ENCODE results near the gene TAF7L.
"Not testable (repeated sequence)": the region's sequence is repeated elsewhere in the genome, so short reads cannot be mapped to it uniquely, and the experiment has no call there.

Gene TAF7L, protein sequence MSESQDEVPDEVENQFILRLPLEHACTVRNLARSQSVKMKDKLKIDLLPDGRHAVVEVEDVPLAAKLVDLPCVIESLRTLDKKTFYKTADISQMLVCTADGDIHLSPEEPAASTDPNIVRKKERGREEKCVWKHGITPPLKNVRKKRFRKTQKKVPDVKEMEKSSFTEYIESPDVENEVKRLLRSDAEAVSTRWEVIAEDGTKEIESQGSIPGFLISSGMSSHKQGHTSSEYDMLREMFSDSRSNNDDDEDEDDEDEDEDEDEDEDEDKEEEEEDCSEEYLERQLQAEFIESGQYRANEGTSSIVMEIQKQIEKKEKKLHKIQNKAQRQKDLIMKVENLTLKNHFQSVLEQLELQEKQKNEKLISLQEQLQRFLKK

DNA sequence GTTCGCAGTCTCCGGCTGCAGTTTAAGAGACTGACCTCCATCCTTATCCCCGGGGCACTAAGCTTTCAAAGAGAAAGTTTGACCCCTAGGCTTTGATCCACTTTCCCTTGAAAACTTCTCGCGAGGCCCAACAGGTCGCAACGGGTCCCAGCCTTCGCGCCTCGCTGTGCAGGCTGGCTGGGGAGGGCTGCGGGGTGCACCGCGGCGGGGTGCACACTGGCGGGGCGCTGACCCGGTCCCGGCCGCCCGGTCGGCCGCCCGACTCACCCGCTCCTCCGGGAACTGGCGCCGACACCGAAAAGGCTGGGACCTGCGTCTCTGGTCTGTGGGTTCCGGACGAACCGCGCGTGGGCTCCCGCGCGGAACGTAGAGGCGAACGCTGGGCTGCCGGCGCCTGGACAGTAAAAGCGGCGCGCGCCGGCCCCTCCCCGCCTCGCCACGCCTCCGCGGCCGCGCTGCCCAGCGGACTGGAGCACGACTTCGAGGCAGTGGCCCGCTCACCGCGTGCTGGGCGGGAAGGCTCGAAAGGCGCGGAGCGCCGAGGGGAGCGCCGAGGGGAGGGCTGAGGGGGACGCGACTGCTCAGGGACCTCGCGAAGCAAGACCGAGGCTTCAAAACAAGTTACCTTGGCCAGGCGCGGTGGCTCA lies at the start of gene TAF7L:
Gene TAF7L (minus strand): TSS at position 378 of the 647 bp plus-strand sequence. CDS start 3,791 bp downstream, outside the sequence.
- no peak for DNase-seq (ENCODE audit: low read depth in 2 of 2)

DNA sequence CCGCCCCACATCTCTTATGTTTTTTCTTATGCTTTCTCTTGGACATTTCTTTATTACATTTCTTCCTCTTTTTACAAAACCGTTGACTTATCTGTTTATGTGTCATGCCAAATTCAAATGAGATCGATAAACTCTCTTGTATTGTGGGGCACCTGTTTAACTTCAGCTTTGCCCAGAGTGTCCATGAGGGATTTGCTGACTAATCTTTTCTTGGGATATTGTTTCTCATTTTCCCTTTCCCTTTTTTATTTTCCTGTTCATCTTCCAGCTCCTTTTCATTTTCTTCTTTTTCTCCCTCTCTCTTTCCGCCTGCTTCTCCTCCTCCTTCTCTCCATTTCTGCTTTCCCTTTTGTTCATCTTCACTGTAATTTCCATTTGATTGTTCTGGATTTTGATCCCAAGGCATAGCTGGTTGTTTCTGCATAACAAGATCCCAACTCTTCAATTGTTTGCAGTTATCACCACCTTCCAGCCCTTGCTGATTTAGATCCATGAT lies 46.7 kb upstream of the TAF7L start:
- no peak for DNase-seq (ENCODE audit: low read depth in 2 of 2)

DNA sequence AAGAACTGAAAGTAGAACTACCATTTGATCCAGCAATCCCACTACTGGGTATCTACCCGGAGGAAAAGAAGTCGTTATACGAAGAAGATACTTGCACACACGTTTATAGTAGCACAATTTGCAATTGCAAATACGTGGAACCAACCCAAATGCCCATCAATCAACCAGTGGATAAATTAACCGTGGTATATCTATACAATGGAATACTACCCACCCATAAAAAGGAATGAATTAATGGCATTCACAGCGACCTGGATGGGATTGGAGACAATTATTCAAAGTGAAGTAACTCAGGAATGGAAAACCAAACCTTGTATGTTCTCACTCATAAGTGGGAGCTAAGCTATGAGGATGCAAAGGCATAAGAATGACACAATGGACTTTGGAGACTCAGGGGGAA lies 43.2 kb upstream of the TAF7L start:
- DNase-seq (ENCODE audit: low read depth in 2 of 2), result not testable (repeated sequence)

DNA sequence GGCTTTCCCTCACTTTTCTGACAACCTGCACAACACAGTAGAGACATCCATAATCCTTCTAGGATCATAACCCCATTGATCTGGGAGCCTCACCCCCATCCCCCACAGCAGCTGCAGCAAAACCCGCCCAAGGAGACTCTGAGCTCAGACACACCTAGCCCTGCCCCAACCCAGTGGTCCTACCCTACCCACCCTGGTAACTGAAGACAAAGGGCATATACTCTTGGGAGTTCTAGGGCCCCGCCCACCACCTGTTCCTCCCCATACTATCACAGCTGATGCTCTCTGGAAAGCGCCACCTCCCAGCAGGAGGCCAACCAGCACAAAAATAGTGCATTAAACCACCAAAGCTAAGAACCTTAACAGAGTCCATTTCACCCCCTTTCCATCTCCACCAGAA lies 35.5 kb upstream of the TAF7L start:
- DNase-seq (ENCODE audit: low read depth in 2 of 2), result not testable (repeated sequence)

DNA sequence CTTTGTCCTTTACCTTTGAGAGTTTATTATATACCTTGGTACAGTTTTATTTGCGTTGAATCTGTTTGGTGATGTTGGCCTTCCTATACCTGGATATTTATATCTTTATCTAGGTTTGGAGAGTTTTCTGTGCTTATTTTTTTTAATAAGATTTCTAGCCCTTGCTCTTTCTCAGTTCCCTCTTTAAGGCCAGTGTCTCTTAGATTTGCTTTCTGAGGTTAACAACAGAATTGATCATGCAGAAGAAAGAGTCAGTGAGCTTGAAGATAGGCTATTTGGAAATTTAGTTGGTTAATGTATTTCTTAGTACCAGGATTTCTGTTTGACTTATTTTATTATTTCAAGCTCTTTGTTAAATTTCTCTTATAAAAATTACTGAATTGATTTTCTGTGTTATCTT lies 12.7 kb upstream of the TAF7L start:
- no peak for DNase-seq (ENCODE audit: low read depth in 2 of 2)

DNA sequence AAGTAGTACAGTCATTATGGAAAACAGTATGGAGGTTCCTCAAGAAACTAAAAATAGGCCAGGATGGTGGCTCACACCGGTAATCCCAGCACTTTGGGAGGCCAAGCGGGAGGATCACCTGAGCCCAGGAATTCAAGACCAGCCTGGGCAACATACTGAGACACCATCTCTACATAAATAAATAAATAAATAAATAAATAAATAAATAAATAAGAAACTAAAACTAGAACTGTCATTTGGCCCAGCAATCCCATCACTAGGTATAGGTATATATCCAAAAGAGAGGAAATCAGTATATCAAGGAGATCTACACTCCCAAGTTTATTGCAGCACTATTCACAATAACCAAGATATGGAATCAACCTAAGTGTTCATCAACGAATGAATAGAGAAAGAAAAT lies 4.5 kb upstream of the TAF7L start:
- not testable (repeated sequence) for DNase-seq (ENCODE audit: low read depth in 2 of 2)

DNA sequence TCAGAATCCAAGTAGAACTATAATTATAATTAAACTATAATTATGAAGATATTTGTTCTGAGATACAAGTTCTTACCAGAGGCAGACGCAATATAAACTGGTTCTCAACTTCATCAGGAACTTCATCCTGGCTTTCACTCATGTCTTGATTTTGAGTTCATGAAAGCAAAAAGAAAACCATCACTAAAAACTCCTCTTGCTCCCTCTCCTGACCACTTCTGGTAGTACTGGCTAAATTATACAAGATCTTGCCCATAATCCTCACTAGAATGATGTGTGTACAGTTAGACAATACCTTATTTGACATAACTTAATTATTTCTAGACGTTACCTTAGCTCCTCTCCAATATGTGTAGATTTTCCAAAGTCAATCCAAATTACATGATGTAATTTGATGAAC lies 3.7 kb downstream of the TAF7L start:
- no peak for DNase-seq (ENCODE audit: low read depth in 2 of 2)

DNA sequence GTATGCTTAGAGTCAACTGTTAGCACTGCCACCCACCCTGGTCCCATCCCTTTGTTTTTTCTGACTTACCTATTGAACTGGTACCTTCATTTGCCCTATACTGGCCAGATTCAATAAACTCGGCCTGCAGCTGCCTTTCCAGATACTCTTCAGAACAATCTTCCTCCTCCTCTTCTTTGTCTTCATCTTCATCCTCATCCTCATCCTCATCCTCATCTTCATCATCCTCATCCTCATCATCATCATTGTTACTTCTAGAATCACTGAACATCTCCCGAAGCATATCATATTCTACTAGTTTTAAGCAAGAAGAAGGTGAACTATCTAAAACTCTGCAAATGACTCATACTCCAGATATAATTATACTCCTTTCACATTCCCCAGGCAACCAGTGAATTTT lies 14.9 kb downstream of the TAF7L start:
- DNase-seq (ENCODE audit: low read depth in 2 of 2), result no peak

DNA sequence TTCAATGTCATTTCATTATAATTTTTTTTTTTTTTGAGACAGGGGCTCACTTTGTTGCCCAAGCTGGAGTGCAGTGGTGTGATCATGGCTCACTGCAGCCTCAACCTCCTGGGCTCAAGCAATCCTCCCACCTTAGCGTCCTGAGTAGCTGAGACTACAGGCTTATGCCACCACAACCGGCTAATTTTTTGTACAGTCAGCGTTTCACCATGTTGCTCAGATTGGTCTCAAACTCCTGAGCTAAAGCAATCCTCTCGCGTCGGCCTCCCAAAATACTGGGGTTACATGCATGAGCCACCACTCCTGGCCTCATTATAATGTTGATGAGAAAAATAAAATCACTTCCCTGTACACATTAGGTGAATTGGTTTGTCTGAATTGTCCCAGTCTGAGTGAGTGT lies 16.9 kb downstream of the TAF7L start:
- no peak for DNase-seq (ENCODE audit: low read depth in 2 of 2)

DNA sequence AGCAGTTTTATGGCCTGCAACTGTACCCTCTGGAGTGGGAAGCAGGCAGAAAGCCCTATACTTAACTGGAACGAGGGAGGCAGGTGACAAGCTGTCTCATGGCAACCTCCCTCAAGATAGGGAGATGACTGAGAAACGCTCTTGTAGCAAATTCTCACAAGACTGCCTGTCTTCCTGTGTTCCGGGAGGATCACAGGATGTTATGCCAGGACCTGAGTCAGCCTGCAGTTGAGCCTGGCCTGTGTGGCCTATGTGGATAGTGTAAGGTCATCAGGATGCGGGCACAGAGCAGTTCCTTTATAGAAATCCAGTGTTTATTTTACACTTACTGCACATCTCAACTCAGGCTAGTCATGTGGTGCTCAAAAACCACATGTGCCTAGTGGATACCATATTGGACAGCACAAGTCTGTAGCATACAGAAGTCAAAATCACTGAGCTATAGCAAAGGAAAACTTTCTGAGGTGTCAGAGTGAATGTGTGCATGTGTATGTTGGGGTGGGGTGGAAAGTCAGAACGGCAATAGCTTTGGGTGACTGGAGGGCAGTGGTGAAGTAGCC lies 25.2 kb downstream of the TAF7L start:
- no peak for DNase-seq (ENCODE audit: low read depth in 2 of 2)

DNA sequence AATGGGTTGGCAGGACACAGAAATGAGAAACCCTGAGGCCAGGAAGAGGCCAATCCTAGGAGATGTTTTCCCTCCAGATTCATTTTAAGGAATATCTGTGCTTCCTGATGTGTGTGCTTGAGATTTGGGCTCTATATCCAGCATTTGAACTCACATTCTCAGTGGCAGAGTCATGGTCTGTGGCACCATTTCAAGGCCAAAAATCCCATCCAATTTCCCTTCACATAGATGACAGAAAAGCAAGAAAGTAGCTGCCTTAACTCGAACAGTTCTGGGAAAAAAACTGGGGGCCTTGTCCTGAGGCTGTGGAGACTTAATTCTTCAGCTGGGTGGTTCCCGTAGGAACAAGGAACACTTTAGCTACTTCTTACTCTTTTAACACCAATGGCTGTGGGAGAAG lies 27.4 kb downstream of the TAF7L start:
- no peak for DNase-seq (ENCODE audit: low read depth in 2 of 2)

DNA sequence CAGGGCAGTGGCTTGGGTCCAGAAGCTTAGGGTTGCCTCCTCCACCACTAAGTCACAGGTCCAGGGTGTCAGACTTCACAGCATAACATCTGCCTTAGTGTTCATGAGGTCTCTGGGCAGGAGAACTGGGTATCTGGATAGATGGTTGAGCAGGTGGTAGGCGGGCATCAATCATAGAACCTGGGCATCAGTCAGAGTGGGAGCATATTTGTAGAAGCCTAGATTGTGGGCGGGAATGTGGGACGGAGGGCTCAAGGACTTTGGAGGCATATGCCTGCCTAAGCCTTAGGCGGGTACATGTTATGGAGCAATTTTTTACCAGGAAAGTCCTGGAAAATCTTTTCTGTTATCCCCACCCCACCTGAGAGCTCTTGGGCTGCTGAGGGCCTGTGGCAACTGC lies 28.5 kb downstream of the TAF7L start:
- DNase-seq (ENCODE audit: low read depth in 2 of 2), result no peak

DNA sequence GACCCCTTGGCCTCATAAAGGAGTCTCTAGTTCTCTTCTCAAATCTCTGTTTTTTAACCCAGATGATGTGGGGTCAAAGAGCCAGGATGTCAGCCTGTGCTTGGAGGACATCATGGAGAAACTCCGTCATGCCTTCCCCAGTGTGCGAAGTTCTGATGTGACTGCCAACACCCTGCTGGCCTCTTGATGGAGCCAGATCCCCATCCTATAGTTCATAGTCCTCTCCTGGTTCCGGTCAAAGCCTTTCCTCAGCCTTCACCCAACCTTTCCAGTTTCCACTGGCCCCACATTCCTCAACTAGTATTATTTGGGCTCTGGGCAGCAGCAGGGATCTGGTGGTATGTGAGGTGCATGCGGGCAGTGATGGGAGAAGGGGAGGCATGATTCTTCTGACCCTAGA lies 30.7 kb downstream of the TAF7L start:
- DNase-seq (ENCODE audit: low read depth in 2 of 2), result no peak

DNA sequence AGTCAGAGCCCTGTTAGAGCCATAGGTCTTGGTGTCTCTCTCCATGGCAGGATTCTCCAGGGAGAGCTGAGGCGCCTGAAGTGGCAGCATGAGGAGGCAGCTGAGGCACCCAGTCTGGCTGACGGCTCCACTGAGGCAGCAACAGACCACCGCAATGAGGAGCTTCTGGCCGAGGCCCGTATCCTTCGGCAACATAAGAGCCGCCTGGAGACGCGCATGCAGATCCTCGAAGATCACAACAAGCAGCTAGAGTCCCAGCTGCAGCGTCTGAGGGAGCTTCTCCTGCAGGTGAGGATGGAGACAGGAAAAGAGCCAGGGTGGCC lies 32.9 kb downstream of the TAF7L start:
- DNase-seq (ENCODE audit: low read depth in 2 of 2), result no peak

DNA sequence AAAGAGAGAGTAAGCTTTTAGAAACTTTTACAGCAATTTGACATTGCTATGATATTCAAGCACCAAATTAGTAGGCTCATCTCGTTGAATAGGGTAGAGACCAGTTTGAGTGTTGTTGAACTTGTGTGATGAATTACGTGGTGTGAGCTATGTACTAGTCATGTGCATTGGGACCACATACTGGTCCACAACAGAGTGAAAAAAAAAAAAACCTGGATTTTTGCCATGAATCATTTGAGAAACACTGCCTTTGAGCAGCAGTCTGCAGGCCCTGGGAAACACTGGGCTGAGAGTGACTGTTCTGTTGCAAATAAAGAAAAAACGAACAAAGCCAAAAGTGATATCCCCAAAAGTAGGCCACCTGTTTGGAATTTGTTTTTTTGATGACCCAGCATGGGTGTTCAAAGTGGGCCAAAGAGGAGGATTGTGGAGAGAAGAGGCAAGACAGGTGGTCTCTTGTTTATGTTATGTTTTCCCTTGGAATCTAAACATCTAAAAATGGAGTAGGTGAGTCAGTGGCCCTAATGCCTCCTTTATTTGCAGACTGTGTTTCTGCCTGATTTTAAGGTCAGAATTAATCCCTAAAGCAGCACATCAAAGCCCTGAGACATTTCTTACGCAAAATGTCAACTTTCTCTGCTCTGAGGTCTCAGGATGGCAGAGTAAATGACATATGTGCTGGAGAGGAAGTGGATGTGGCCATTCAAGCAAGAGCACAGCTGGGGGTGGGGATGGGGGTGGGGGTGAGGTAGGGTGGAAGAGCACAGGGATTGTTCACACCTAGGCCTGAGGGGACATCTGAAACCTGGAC lies 33.5 kb downstream of the TAF7L start:
- no peak for DNase-seq (ENCODE audit: low read depth in 2 of 2)

DNA sequence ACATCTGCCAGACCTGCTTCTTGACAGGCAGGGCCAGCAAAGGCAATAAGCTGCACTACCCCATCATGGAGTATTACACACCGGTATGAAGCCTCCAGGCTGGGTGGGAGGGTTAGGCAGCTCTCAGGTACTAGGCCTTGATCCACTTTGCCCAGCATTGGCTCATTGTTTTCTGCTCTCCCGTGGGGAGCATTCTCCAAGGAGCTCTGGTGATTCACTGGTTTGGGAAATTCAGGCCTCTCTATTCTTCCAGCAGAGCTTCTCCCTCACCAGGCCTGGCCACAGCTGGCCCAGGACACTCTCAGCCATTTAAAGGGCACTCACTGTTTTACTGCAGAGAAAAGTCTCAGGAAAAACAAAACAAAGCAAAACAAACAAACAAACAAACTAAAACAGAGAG lies 38.5 kb downstream of the TAF7L start:
- DNase-seq (ENCODE audit: low read depth in 2 of 2), result no peak

DNA sequence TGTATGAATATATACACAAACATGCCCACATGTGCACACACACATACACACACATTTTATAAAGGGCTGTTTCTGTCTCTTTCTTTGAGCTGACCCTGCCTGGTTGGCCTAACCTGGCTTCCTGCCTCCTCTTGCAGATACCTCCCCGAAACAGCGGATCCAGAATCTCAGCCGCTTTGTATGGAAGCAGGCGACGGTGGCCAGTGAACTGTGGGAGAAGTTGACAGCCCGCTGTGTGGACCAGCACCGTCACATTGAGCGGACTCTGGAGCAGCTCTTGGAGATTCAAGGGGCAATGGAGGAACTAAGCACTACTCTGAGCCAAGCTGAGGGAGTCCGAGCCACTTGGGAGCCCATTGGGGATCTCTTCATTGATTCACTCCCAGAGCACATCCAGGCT lies 49.6 kb downstream of the TAF7L start:
- no peak for DNase-seq (ENCODE audit: low read depth in 2 of 2)

DNA sequence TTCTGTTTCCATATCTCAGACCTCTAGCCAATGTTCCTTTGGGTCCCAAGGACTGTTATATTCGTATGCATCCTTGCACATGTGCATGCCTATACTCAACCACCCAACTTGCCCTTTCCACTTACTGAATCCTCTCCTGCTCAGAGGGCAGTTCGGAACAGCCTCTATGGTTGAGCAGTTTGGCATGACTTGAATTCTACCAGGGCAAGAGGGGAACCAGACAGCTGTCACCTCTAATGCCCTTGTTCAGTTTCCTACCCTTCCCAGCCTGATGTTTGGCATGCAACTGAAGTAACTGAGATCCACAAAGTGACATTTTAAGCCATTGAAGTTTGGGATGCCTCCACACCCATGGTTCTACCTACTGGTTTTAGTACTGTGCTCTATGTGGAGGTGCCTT lies 54.1 kb downstream of the TAF7L start:
- DNase-seq (ENCODE audit: low read depth in 2 of 2), result no peak

DNA sequence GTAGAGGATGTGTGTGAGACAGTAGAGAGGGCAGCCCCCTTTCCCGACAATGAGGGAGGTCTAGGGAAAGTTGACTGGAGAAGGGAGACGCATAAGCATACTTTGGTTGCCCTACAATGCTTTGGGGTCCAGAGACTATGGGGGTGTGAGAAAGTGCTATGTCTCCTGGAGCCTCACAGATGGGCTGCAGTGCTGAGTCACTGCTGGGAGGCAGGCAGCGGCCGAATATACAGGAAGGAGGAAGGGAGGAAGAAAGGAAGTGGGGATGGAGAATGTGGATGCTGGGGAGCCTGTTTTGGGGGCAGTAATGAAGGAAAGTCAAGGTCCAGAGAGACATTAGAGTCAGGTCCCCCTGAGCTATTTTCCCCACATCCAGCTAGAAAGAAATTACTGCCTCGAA lies 58.8 kb downstream of the TAF7L start:
- no peak for DNase-seq (ENCODE audit: low read depth in 2 of 2)

DNA sequence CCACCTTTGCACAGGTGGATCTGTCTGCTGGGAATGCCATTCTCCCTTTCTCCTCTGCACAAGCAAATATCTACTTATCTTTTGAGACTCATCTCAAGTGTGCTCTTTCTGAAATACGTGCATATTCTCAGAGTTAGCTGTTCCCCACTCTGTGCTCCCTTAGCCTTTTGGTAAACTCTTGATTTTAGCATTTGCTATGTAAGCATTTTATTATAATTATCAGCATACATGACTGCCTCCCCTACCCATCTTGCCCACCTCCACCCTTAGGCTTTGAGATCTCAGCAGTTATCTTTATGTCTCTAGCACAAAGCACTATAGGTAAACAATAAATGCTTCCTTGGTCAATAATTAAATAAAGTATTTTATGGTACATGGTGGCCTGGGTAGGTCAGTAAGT lies 60.1 kb downstream of the TAF7L start:
- no peak for DNase-seq (ENCODE audit: low read depth in 2 of 2)

DNA sequence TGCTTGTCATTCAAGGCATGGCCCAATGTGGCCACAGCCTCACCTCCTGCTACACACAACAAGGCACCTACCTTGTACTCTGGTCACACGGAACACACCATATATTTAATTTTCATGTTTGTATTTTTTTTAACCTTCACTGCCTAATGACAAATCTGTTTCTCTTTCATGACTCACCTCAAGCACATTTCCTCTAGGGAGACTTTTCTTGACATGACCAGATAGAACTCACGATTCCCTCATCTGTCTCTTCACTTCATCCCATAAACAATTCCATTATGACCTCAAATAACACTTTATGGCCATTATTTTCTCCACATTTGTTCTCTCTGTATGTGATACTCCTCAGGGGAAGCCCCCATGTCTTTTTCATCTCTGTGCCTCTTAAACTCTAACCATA lies 60.5 kb downstream of the TAF7L start:
- no peak for DNase-seq (ENCODE audit: low read depth in 2 of 2)

DNA sequence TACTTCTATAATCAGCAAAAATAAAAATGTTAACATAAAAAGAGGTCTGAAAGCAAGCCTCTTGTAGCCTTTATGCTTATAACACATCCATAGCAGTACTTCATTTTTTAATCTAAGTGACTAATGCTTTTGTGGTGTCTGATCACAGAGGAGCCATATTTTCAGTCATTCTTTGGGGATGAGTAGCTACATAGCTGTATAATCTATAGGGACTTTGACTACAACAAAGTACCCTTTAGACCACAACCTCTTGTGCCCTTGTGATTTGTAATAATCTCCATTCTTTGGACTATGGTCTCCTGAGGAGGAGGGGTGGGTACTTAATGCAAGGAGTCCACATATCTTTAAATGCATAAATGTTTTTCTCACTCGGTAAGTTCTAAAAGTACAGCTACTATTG lies 62.0 kb downstream of the TAF7L start:
- DNase-seq (ENCODE audit: low read depth in 2 of 2), result no peak
